ENCODE measurements around the gene NKX2-8. TPM values are rescaled to one million over a fixed set of nuclear protein-coding genes. Genes with fewer than 3 reads are reported as not detected.
A peak's percentile ranks its signal among the peaks of the same experiment; 100 is the strongest.

Gene NKX2-8
- polyA plus RNA-seq, 1 of the 3 experiments (the other 2 are of a cell fraction), result not detected

GRCh38 chr14:36570065-36570464 lies 12.3 kb downstream of the NKX2-8 start:
- no peak overlapping the region for H2AFZ ChIP-seq (ENCODE audit: low read depth)
- 6% methylated on average over 2 of the region's 2 CpGs for WGBS (ENCODE audit: low lambda C conversion rate)
- no peak overlapping the region for H3K4me3 ChIP-seq (ENCODE audit: low read depth in 2 of 2, low read length in 1 of 2)
- H3K9ac ChIP-seq, result no peak overlapping the region
- H3F3A ChIP-seq (replicated peaks; ENCODE audit: insufficient read depth), result no peaks in the 10 kb centered on the region
- no peak overlapping the region for H3K4me2 ChIP-seq
- TF ChIP-seq NFIC (IDR thresholded peaks at IDR 0.05; ENCODE audit: borderline replicate concordance), result no peak
- no peak for TF ChIP-seq MXI1 (IDR thresholded peaks at IDR 0.05; ENCODE audit: low read depth, low read length)
- TF ChIP-seq PBX3 (IDR thresholded peaks at IDR 0.05), result no peak
- TF ChIP-seq ELF1 (IDR thresholded peaks at IDR 0.05), result no peak
- TF ChIP-seq MEF2A (IDR thresholded peaks at IDR 0.05; ENCODE audit: borderline replicate concordance, low read depth), result no peak
- TF ChIP-seq TAF1 (IDR thresholded peaks at IDR 0.05; ENCODE audit: borderline replicate concordance, low read depth, low read length), result no peak
- no peak for TF ChIP-seq MAX (IDR thresholded peaks at IDR 0.05; ENCODE audit: low read depth)
- no peak for TF ChIP-seq TCF12 (IDR thresholded peaks at IDR 0.05)
- no peak for TF ChIP-seq GABPA (IDR thresholded peaks at IDR 0.05; ENCODE audit: low read depth)
- TF ChIP-seq FOXJ3 (CRISPR knock-in tag; IDR thresholded peaks at IDR 0.05), result no peak
- no peak for TF ChIP-seq USF1 (IDR thresholded peaks at IDR 0.05; ENCODE audit: borderline replicate concordance, low read depth)
- no peak for TF ChIP-seq EZH2phosphoT487 (IDR thresholded peaks at IDR 0.05; ENCODE audit: borderline replicate concordance, low read depth)
- TF ChIP-seq FOSL2 (IDR thresholded peaks at IDR 0.05; ENCODE audit: borderline replicate concordance, low read depth), result no peak
- TF ChIP-seq YY1 (IDR thresholded peaks at IDR 0.05; ENCODE audit: low read depth), result no peak
- no peak for TF ChIP-seq FOXM1 (IDR thresholded peaks at IDR 0.05; ENCODE audit: low read depth)
- TF ChIP-seq JUND (IDR thresholded peaks at IDR 0.05), result no peak
- no peak for TF ChIP-seq RCOR1 (IDR thresholded peaks at IDR 0.05; ENCODE audit: low read length)
- H3K9me3 ChIP-seq, result no peaks in the 10 kb centered on the region
- H3K4me1 ChIP-seq (ENCODE audit: control insufficient read depth in 1 of 2, insufficient read depth in 2 of 2, low read depth in 1 of 2, low read length in 1 of 2), result no peaks in the 10 kb centered on the region
- POLR2A ChIA-PET, result no interaction called here
- no peaks in the 10 kb centered on the region for H3K36me3 ChIP-seq (replicated peaks in 1 of 2; ENCODE audit: control insufficient read depth in 1 of 2, insufficient read depth in 2 of 2, low read length in 1 of 2)
- no peaks in the 10 kb centered on the region; the same call in 1 of the 2 replicates for H3K27me3 ChIP-seq (ENCODE audit: insufficient read depth)
- no peaks in the 10 kb centered on the region for H4K20me1 ChIP-seq (ENCODE audit: insufficient read depth)
- no peak overlapping the region for H3K27ac ChIP-seq (ENCODE audit: low read depth in 2 of 2, low read length in 1 of 2)
- CTCF ChIA-PET, result interaction anchor here (1.0 kb wide), 1 partner anchor 16 kb away, joined by 4 read pairs; no protein-coding TSS in a partner anchor
- H3K9me2 ChIP-seq, result no peaks in the 10 kb centered on the region
- H3K79me2 ChIP-seq (ENCODE audit: insufficient read depth), result no peaks in the 10 kb centered on the region
- no peak for DNase-seq

- Histone ChIP-seq H4K20me1 (ENCODE audit: insufficient read depth) (no peaks in the 10 kb centered on the region), H3K27ac (ENCODE audit: low read depth in 2 of 2, low read length in 1 of 2) (no peak overlapping the region), H3K36me3 (replicated peaks in 1 of 2; ENCODE audit: control insufficient read depth in 1 of 2, insufficient read depth in 2 of 2, low read length in 1 of 2) (no peaks in the 10 kb centered on the region), H3K79me2 (ENCODE audit: insufficient read depth) (no peaks in the 10 kb centered on the region), H3K4me2 (no peak overlapping the region), H2AFZ (ENCODE audit: low read depth) (peak overlapping the region; percentile 61), H3K9ac (no peak overlapping the region), H3F3A (replicated peaks; ENCODE audit: insufficient read depth) (no peaks in the 10 kb centered on the region), H3K4me3 (ENCODE audit: low read depth in 2 of 2, low read length in 1 of 2) (peak overlapping the region; percentile 19 to 49; a peak in 3 of 4 replicates), H3K4me1 (ENCODE audit: control insufficient read depth in 1 of 2, insufficient read depth in 2 of 2, low read depth in 1 of 2, low read length in 1 of 2) (no peaks in the 10 kb centered on the region), H3K9me2 (no peaks in the 10 kb centered on the region), H3K27me3 (ENCODE audit: insufficient read depth) (peaks cover 23% of the 10 kb centered on the region), H3K9me3 (no peaks in the 10 kb centered on the region)
- CTCF ChIA-PET, result interaction anchor here (0.7 to 4.5 kb wide), 3 partner anchors 11 to 36 kb away, joined by 3 to 18 read pairs (median 3); no protein-coding TSS in a partner anchor
- WGBS (ENCODE audit: low lambda C conversion rate), result 6% methylated on average over 9 of the region's 9 CpGs
- DNase-seq, result peak; percentile 39
- POLR2A ChIA-PET, result no interaction called here
- no peak for TF ChIP-seq MXI1 (IDR thresholded peaks at IDR 0.05; ENCODE audit: low read depth, low read length)
- peak; percentile 51 for TF ChIP-seq RAD21 (IDR thresholded peaks at IDR 0.05; ENCODE audit: low read length)
- TF ChIP-seq NRF1 (IDR thresholded peaks at IDR 0.05; ENCODE audit: low read depth, low read length), result no peak
- no peak for TF ChIP-seq POLR2AphosphoS5 (IDR thresholded peaks at IDR 0.05; ENCODE audit: low read depth, low read length)
- TF ChIP-seq RXRA (IDR thresholded peaks at IDR 0.05; ENCODE audit: borderline replicate concordance, low read depth), result no peak
- TF ChIP-seq EP300 (IDR thresholded peaks at IDR 0.05; ENCODE audit: borderline replicate concordance in 1 of 2, low read depth in 1 of 2, low read length in 1 of 2), result no peak
- TF ChIP-seq JUND (IDR thresholded peaks at IDR 0.05), result no peak
- TF ChIP-seq CTCF (IDR thresholded peaks at IDR 0.05), result peak; percentile 91
- no peak for TF ChIP-seq RCOR1 (IDR thresholded peaks at IDR 0.05; ENCODE audit: low read length)
These were observed 25.5 kb downstream of the NKX2-8 start for GRCh38 chr14:36556811-36557433.
